KMS-11 (cell line): ENCODE measurements around the gene TBC1D10B.
"Not testable (repeated sequence)": the region's sequence is repeated elsewhere in the genome, so short reads cannot be mapped to it uniquely, and the experiment has no call there.

Experiments used
- H2AFZ ChIP-seq: fragments of 200-600 bp; sonication (generic); 2 replicates; pipeline ENCODE4 v1.6.1; 2016; ENCODE audit warnings: antibody characterized with exemption, mixed run types, low read depth
- H3K27ac ChIP-seq: fragments of 200-600 bp; sonication (generic); 2 replicates; pipeline ENCODE4 v1.6.1; 2016; ENCODE audit warnings: mild to moderate bottlenecking, mixed run types
- H3K27me3 ChIP-seq: fragments of 200-600 bp; sonication (generic); 2 replicates; pipeline ENCODE4 v1.6.1; 2017; ENCODE audit warnings: mild to moderate bottlenecking, low read depth, mixed run types, moderate library complexity; ENCODE audit not compliant: insufficient read depth
- H3K36me3 ChIP-seq: fragments of 200-600 bp; sonication (generic); 2 replicates; pipeline ENCODE4 v1.6.1; 2017; ENCODE audit warnings: mild to moderate bottlenecking, mixed run types; ENCODE audit not compliant: insufficient read depth
- H3K4me1 ChIP-seq: fragments of 200-600 bp; sonication (generic); 2 replicates; pipeline ENCODE4 v1.6.1; 2016; ENCODE audit warnings: mild to moderate bottlenecking, low read depth, mixed run types; ENCODE audit not compliant: poor library complexity, severe bottlenecking
- H3K4me2 ChIP-seq: fragments of 200-600 bp; sonication (generic); 2 replicates; pipeline ENCODE4 v1.7.0; 2016; ENCODE audit warnings: mild to moderate bottlenecking, mixed run types
- H3K4me3 ChIP-seq: fragments of 200-600 bp; sonication (generic); IDR thresholded peaks from 2 replicates; pipeline ENCODE4 v1.6.1; 2017; ENCODE audit warnings: low read depth, low read length, mixed read lengths; ENCODE audit not compliant: insufficient read depth
- H3K79me2 ChIP-seq: fragments of 200-600 bp; sonication (generic); 2 replicates; pipeline ENCODE4 v1.6.1; 2016; ENCODE audit warnings: low read depth, mixed run types; ENCODE audit not compliant: insufficient read depth
- H3K9ac ChIP-seq: fragments of 200-600 bp; sonication (generic); 2 replicates; pipeline ENCODE4 v1.6.1; 2016; ENCODE audit warnings: mild to moderate bottlenecking, mixed run types
- H4K20me1 ChIP-seq: fragments of 200-600 bp; sonication (generic); 2 replicates; pipeline ENCODE4 v1.6.1; 2016; ENCODE audit warnings: mild to moderate bottlenecking, mixed run types; ENCODE audit not compliant: insufficient read depth
- TF ChIP-seq, protein P1 (sequence below): fragments of 200-600 bp; sonication (generic); conservative IDR thresholded peaks from 2 replicates; pipeline ENCODE4 v1.6.1; 2017; ENCODE audit warnings: low read depth, mild to moderate bottlenecking, antibody characterized with exemption, low read length, moderate library complexity, mixed read lengths

TBC1D10B gene

DNA sequence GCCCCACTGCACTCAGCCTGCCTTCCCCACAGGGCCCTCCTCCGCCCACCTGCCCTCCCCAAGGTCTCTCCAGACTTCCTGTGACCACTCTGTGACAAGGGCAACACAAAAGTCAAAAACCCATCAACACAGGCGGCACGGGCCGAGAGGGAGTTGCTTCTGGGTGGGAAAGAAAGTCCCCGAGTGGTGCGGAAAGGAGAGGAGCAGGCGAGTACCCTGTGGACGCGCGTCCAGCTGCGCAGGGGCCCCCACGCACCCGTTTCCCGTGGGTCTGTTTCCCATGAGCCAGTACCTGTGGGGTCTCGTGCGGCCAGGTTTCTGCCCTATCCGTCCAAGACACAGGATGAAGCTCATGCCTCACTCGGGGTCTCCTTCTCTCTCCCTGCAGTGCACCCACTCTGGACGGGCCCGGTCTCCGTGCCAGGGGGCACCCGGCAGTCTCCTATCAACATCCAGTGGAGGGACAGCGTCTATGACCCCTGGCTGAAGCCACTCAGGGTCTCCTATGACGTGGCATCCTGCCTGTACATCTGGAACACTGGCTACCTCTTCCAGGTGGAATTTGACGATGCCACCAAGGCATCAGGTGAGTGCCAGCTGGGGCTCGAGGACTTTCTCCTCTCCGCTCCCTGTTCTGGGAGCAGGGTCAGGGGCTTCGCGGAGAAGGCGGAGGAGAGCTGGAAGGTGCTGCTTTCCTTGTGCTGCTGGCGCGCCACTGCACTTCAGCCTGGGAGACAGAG is 27.4 kb downstream of the TBC1D10B start:
- Histone ChIP-seq H3K27ac (peak overlapping the region; percentile 77), H3K79me2 (no peaks in the 10 kb centered on the region), H3K4me1 (peaks cover 34% of the 10 kb centered on the region), H3K9ac (peak overlapping the region; percentile 35; the same call in 1 of the 2 replicates), H4K20me1 (no peaks in the 10 kb centered on the region), H2AFZ (peak overlapping the region; percentile 56; the same call in 1 of the 2 replicates), H3K27me3 (no peaks in the 10 kb centered on the region), H3K4me2 (peak overlapping the region; percentile 92), H3K4me3 (no peak overlapping the region), H3K36me3 (no peaks in the 10 kb centered on the region)
- TF ChIP-seq, protein P1, sequence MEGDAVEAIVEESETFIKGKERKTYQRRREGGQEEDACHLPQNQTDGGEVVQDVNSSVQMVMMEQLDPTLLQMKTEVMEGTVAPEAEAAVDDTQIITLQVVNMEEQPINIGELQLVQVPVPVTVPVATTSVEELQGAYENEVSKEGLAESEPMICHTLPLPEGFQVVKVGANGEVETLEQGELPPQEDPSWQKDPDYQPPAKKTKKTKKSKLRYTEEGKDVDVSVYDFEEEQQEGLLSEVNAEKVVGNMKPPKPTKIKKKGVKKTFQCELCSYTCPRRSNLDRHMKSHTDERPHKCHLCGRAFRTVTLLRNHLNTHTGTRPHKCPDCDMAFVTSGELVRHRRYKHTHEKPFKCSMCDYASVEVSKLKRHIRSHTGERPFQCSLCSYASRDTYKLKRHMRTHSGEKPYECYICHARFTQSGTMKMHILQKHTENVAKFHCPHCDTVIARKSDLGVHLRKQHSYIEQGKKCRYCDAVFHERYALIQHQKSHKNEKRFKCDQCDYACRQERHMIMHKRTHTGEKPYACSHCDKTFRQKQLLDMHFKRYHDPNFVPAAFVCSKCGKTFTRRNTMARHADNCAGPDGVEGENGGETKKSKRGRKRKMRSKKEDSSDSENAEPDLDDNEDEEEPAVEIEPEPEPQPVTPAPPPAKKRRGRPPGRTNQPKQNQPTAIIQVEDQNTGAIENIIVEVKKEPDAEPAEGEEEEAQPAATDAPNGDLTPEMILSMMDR = no peak

DNA sequence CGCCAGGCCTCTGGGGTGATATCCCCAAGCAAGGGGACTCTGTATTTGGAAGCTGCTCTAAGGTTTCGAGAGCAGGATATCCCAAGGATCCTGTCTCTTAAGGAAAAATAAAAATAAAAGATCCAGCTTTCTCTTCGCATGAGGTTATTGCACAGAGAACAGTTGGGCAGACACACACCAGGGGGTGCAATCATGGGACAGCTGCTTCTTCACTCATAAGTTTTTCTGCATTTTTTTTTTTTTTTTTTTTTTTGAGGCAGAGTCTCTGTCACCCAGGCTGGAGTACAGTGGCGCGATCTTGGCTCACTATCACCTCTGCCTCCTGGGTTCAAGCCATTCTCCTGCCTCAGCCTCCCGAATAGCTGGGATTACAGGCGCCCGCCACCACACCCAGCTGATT is 28.3 kb downstream of the TBC1D10B start:
- not testable (repeated sequence) for H3K27me3 ChIP-seq, H3K4me3 ChIP-seq, H3K36me3 ChIP-seq, H3K27ac ChIP-seq, H3K79me2 ChIP-seq, H4K20me1 ChIP-seq, H2AFZ ChIP-seq, H3K9ac ChIP-seq
- Histone ChIP-seq H3K4me2 (peak overlapping the region; percentile 92; the same call in 1 of the 2 replicates), H3K4me1 (peaks cover 34% of the 10 kb centered on the region)

DNA sequence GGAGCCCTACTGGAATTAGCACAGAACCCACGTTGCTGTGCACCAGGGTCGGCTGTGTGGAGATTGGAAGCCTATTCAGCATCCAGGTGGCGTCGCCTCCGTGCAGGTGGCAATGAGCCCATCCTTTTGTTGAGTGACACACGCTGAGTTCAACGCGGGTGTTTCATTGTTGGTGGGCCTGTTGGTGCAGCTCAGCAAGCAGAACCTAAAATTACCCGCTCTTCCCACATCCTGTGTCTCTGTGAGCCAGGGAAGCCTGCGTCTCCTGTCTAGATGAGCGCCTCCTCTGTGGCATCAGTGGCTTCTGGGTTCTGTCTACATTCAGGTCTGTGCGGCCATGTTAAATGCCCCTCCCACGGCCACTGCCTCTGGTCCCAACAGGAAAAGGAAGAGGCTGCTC is 29.7 kb downstream of the TBC1D10B start:
- H4K20me1 ChIP-seq = no peaks in the 10 kb centered on the region
- no peaks in the 10 kb centered on the region for H3K27me3 ChIP-seq
- no peak overlapping the region for H2AFZ ChIP-seq
- H3K36me3 ChIP-seq = no peaks in the 10 kb centered on the region
- no peak overlapping the region for H3K9ac ChIP-seq
- no peaks in the 10 kb centered on the region for H3K79me2 ChIP-seq
- TF ChIP-seq, protein P1 = no peak
- no peak overlapping the region for H3K4me2 ChIP-seq
- H3K4me3 ChIP-seq = no peak overlapping the region
- no peak overlapping the region for H3K27ac ChIP-seq
- H3K4me1 ChIP-seq = peaks cover 45% of the 10 kb centered on the region

DNA sequence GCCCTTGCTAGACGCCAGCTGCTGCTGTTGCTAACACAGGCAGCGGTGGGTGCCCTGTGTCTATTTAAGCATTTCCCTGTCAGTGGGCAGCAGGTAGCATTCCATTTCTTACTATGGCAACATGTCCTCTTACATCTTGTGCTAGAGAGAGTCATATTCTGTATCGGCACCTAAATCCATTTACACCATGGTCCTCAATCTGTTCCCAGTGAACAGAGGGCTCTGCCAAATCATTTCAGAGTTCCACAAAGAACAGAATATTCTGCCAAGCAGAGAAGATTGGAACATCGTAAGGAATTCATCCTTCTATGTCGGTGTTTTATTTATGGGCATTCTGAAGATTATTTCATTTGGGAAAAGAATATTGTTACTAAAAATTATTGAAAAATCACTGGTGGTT is 31.6 kb downstream of the TBC1D10B start:
- not testable (repeated sequence) for H3K27me3 ChIP-seq, H3K36me3 ChIP-seq, H2AFZ ChIP-seq, H3K27ac ChIP-seq, H3K79me2 ChIP-seq, H3K4me2 ChIP-seq, H3K9ac ChIP-seq, H3K4me3 ChIP-seq, H4K20me1 ChIP-seq
- H3K4me1 ChIP-seq = peaks cover 32% of the 10 kb centered on the region

DNA sequence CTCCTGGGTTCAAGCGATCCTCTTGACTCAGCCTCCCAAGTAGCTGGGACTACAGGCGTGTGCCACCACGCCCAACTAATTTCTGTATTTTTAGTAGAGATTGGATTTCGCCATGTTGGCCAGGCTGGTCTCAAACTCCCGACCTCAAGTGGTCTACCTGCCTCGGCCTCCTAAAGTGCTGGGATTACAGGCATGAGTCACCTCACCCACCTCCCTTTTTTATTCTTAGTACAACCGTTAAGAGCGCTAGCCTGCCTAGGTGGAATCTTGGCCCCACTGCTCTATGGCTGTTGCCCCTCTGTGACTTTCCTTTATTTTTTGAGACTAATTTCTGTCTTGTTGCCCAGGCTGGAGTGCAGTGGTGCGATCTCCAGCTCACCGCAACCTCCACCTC is 32.3 kb downstream of the TBC1D10B start:
- H2AFZ ChIP-seq, H3K27ac ChIP-seq, H3K4me3 ChIP-seq, H3K27me3 ChIP-seq, H3K36me3 ChIP-seq, H3K79me2 ChIP-seq, H3K4me2 ChIP-seq, H3K9ac ChIP-seq, H4K20me1 ChIP-seq: not testable (repeated sequence)
- H3K4me1 ChIP-seq = peaks cover 30% of the 10 kb centered on the region
